ENCODE data around the gene FERMT2. TPM values are rescaled to one million over a fixed set of nuclear protein-coding genes. Genes with fewer than 3 reads are reported as not detected.

FERMT2 gene
- total and polyA plus RNA-seq, 12 donors, result 22.8 to 53.8 (median 40.1) TPM

GRCh38 chr14:52987042-52987441 is 36.2 kb upstream of the FERMT2 start:
- no peak overlapping the region for H3K4me3 ChIP-seq
- H3K27ac ChIP-seq, result no peak overlapping the region
- DNase-seq, result no peak
- 38 to 90% (median 73%) methylated on average over 2 of the region's 2 CpGs for WGBS, 4 donors
- no peaks in the 10 kb centered on the region for H3K36me3 ChIP-seq (replicated peaks in 1 of 2)
- no peaks in the 10 kb centered on the region for H3K27me3 ChIP-seq
- H3K9me3 ChIP-seq (replicated peaks in 1 of 3), result no peaks in the 10 kb centered on the region
- H3K4me1 ChIP-seq (replicated peaks in 1 of 2), result no peaks in the 10 kb centered on the region
- intact Hi-C loops (cut with DNase I), result no loop called here
- TF ChIP-seq CTCF (IDR thresholded peaks at IDR 0.05) (no peak), POLR2A (IDR thresholded peaks at IDR 0.05) (no peak)

DNA sequence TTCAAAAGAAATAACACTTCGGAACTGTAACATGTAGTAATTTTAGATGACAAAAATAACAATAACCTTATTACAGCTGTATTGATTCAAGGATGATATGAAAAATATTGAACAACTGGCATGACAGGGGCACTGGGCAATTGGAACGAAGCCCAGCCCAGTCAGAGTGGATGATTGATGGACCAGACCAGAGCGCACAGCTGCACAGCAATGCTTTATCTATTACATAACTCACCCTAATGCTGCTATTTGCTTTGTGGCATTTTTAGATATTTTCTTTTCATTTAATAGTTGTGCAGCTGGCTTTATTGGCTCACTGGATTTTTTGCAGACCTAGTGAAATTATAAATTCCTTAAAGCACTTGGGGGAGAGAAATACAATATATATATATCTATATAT is 26.9 kb upstream of the FERMT2 start:
- H3K4me1 ChIP-seq (replicated peaks in 1 of 2), result peaks cover 5 to 10% of the 10 kb centered on the region in 2 donors
- H3K27me3 ChIP-seq, result no peaks in the 10 kb centered on the region
- H3K9me3 ChIP-seq (replicated peaks in 1 of 3), result no peaks in the 10 kb centered on the region
- no peak for TF ChIP-seq POLR2A (IDR thresholded peaks at IDR 0.05)
- TF ChIP-seq CTCF (IDR thresholded peaks at IDR 0.05), result no peak
- intact Hi-C loops (cut with DNase I), result no loop called here
- peak; percentile 31 to 87 (median 50) for DNase-seq
- H3K27ac ChIP-seq, result no peak overlapping the region
- no peak overlapping the region for H3K4me3 ChIP-seq
- WGBS, 4 donors, result 21 to 37% (median 26%) methylated on average over 3 of the region's 3 CpGs
- no peaks in the 10 kb centered on the region for H3K36me3 ChIP-seq (replicated peaks in 1 of 2)

DNA sequence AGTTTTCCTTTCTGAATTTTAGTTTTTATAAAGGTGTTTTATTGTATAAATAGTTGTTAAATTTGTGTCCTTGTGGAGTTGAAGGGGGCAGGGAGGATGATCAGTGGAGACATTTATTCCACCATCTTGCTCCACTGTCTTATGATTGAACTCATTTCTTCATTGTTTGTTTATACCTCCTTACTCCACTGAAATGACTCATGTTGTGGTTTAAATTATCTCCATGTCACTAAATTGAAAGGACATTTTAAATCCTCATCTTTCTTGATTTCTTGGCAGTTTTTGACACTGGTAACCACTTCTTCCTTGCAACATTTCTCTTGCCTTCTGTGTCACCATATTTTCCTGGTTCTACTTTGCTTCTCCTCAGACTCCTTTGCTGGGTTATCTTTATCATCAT is 23.6 kb upstream of the FERMT2 start:
- no peak overlapping the region for H3K27ac ChIP-seq
- H3K9me3 ChIP-seq (replicated peaks in 1 of 3), result no peaks in the 10 kb centered on the region
- no peaks in the 10 kb centered on the region for H3K36me3 ChIP-seq (replicated peaks in 1 of 2)
- no peak for DNase-seq
- intact Hi-C loops (cut with DNase I), result no loop called here
- TF ChIP-seq POLR2A (IDR thresholded peaks at IDR 0.05), result no peak
- no peak for TF ChIP-seq CTCF (IDR thresholded peaks at IDR 0.05)
- no peak overlapping the region for H3K4me3 ChIP-seq
- peaks cover 5 to 10% of the 10 kb centered on the region in 2 donors for H3K4me1 ChIP-seq (replicated peaks in 1 of 2)
- no peaks in the 10 kb centered on the region for H3K27me3 ChIP-seq

- peak; percentile 44 to 86 (median 65) for DNase-seq
- Histone ChIP-seq H3K36me3 (replicated peaks in 1 of 2) (no peaks in the 10 kb centered on the region), H3K4me1 (replicated peaks in 1 of 2) (no peaks in the 10 kb centered on the region), H3K27me3 (no peaks in the 10 kb centered on the region), H3K27ac (peak overlapping the region in 1 of 5 donors; percentile 42), H3K9me3 (replicated peaks in 1 of 3) (no peaks in the 10 kb centered on the region), H3K4me3 (no peak overlapping the region)
- TF ChIP-seq CTCF (IDR thresholded peaks at IDR 0.05), result peak; percentile 43 to 86 (median 77)
- TF ChIP-seq POLR2A (IDR thresholded peaks at IDR 0.05), result no peak
- intact Hi-C loops (cut with DNase I), result loop anchor here (5.0 to 10.0 kb wide), 3 partner anchors 94 to 139 kb away; no protein-coding TSS in a partner anchor
- WGBS, 4 donors, result 66 to 75% (median 69%) methylated on average over 4 of the region's 4 CpGs
Observed at GRCh38 chr14:52961060-52961639, 10.3 kb upstream of the FERMT2 start.
